CD4-positive, alpha-beta T cell treated with Interleukin-1 beta for 1 hour (primary cell): ENCODE measurements around the gene LMAN2L.

Experiments used
- DNase-seq, 2 donors: peaks; one replicate each; pipeline ENCODE4 v3.0.0-alpha.2; 2020 to 2022

LMAN2L gene

DNA sequence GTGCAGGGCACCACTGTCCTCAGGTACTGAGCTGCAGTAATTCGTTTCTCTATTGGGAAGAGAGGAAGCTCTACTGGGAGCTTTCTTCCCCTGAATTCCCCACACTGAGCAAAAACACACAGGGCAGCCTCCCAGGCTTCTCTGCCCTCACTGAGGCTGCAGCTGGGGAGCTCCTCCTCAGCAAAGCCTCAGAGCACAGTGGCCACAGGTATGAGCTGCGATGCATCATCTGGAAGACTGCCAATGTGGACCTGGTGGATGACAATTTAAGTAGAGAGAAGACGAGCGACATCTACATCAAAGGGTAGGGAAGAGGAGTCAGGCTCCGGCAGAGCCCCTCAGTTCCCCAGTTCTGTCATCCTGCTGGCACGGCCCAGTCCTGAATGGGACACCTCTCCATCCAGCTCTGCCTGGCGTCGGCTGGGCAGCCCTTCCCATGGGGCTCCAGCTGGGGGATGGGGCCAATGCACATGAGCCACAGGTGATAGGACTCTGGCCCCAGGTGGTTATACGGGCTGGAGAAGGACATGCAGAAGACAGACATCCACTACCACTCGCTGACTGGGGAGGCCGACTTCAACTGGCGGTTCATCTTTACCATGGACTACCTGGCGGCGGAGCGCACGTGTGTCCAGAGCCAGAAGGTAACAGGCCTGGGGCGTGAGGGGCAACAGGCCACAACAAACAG lies 37.6 kb downstream of the LMAN2L start:
- DNase-seq, result no peak

DNA sequence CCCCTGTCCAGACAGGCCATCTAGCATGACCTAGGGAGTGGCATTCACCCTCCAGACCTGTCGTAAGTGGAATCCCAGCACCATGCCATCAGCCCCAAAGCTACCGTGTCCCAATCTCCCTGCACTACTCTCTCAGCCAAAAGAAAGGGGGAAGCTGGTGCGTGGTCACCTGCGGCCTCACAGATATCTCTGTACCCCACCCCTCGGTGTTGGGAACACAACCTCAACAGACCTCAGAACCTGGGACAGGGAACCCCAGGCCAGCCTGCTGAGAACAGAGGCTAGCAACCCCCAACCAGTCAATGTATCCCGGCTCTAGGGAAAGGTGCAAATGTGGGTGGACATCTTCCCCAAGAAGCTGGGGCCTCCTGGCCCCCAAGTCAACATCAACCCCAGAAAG lies 38.2 kb downstream of the LMAN2L start:
- DNase-seq, result no peak

DNA sequence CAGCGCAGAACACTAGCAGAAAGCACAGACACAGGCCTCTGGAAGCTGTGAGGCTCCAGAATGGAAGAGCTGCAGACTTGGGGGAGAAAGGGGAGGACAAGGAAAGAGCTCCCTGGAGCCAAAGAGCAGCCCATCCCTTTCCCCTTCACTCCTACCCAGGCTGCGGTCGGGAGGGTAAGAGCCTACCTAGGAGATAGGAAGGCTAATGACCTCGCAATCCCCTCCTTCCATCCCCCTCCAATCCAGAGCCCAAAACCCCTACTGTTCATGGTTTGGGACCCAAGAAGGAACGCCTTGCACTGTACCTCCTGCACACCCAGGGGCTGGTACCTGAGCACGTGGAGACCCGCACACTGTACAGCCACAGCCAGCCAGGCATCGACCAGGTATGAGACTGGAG lies 39.8 kb downstream of the LMAN2L start:
- DNase-seq, result no peak

DNA sequence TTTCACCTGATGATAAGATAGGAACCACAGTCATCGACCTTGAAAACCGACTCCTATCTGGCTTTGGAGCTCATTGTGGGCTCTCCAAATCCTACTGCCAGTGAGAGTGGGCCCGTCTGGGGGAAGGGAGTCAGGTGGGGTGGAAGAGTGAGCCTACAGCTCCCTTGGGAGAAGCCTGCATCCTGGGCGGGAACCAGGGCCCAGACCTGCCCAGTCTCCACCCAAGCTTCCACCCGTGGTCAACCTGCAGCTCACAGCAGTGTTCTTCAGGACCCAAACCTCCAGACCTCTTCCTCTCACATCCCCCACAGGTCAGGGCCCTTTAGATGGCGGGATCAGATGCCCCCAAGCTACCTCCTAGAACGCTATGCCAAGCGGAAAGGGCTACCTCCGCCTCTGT lies 40.2 kb downstream of the LMAN2L start:
- no peak for DNase-seq

DNA sequence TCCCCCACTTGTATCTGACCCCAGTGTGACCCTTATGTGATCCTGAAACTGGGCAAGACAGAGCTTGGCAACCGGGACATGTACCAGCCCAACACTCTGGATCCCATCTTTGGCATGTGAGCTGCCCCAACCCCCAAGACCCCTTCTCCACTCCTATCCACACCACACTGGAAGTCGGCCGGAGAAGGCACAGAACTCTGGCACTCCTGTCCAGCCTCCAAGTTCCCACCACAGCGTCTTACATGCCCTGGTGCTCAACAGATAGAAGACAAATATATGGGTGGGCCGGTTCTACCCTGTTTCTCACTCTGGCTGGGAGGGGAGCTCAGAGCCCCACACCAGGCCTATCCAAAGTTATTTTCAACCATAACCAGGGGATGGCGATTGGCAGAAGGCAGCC lies 40.8 kb downstream of the LMAN2L start:
- DNase-seq, result no peak

DNA sequence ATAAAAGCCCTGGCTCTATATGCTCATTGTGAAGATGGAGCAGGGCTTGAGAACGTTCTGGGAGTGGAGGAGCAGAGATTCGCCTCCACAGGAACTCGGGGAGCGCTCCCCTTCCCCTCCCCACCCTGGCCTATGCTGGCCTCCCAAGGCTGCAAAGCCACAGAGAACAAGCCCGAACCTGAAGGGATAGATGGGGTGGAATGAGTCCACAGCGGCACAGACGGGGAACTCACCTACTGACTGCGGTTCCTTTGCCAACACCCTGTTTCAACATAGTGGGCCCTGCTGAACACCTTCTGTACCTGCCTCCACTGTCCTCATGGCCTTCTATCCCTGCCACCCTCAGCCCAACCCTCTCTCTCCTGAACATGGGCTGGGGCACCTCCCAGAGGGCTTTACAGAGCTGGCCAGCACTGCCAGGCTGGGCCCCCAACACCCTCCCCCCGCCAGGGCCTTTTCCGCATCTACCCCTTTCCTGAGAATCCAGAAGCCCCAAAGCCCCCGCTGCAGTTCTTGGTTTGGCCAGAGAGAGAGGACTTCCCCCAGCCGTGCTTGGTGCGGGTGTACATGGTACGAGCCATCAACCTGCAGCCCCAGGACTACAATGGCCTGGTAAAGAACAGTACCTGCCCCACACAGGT lies 41.5 kb downstream of the LMAN2L start:
- DNase-seq, result no peak

DNA sequence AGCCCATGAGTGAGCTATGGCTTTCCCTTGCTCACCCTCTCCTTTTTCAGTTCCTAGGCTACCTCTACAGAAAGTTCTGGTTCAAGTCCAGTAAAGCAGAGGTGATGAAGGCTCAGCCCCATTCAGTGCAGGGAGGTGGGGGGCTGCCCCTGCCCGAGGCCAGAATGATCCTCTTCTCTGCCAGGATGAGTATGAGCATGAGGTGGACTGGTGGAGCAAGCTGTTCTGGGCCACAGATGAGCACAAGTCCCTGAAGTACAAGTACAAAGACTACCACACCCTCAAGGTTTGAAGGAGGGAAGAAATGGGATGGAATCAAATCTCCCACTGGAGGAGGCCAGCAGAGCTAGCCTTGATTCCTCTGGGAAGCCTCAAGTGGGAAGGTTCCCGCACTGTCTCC lies 42.4 kb downstream of the LMAN2L start:
- DNase-seq, result no peak

DNA sequence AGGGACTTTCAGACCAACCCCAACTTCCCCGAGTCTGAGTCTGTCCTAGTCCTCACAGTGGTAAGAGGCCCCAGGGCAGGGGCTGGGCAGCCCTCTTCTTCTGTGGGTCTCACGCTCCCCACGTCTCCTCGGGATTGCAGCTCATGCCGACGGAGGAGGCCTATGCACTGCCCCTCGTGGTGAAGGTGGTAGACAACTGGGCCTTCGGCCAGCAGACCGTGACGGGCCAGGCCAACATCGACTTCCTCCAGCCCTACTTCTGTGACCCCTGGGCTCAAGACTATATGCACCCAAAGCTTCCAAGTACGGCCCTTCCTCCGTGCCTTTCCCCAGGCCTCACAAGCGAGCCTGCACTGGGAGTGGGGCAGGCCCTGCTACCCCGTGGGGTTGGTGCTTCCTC lies 44.3 kb downstream of the LMAN2L start:
- DNase-seq, result no peak

DNA sequence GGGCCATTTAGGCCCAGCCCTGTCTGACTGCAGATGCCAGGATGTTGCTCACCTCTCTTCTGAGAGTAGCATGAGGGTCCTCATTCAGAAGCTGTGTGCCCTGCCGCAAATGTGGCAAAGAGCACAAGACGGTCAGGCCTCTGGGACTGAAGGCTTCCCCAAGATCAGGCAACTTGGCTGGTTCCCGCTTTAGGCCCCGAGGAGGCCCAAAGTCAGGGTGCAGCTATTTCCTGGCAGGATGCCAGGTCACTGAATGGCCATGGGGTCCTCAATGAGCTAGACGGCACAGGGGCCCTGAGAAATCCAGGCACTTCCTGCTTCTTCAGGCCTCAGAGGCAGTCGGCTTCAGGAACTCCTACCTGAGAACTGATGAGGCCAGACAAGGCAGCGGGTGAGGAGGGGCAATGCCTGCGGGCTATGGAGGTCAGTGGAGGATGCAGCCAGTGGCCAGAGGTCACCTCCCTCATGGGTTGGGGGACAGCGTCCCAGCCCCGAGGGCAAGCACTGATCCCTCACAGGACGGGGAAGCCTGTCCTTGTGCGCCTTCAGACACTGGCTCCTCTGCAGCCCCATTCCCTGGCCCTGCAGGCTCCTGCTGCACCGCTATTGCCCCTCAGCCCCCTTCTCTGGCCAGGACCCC lies 44.9 kb downstream of the LMAN2L start:
- no peak for DNase-seq

DNA sequence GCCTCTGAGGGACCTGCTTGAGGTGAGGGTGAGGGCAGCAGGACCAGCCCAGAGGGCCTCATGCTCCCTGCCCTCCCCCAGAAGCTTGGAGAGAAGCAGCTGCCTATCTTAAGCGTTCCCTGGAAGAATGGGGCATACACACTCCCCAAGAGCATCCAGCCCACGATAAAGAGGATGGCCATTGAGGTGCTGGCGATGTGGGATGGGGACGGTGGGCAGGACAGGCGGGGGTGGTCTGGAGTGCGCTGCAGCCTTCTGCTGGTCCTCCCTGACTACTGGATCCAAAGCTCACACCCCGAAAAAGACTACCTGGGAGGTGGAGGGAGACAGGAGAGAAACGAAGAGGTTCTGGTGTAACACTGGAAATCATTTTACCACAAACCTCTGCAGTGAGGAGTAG lies 45.6 kb downstream of the LMAN2L start:
- no peak for DNase-seq

DNA sequence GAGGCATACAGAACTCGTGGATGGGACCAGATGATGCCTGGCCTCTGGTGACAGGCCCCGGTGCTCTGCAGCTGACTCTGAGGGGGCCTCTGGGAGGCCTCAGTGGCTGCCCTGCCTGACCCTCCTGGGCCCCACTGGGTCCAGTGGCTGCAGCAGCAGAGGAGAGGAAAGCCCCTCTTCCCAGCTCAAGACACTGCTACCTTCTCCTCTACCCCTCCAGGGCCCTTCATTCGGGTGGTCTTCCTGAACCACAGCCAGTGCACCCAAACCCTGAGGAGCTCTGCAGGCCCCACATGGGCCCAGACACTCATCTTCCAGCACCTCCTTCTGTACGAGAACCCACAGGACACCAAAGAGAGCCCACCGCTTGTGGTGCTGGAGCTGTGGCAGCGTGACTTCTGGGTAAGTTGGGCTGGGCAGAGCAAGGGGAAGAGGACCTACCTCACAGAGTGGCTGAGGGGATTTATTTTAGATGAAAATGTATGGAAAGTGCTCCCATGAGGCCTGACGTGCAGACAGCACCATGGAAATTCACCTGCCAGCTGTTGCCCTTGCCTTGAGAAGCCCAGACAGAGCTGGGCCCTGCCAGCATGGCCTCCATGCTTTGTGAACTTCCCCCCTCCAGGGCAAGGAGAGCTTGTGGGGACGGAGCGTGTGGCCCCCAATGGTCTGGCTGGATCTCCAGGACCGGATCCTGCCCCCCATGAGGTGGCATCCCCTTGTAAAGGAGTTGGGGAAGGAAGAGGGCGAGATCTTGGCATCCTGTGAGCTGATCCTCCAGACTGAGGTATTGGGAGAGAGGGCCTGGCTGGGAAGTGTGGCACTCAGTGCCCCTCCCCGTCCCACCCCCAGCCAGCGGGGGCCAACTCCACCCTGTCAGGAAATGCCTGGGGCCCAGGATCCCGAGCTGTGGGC lies 46.3 kb downstream of the LMAN2L start:
- DNase-seq, result no peak

DNA sequence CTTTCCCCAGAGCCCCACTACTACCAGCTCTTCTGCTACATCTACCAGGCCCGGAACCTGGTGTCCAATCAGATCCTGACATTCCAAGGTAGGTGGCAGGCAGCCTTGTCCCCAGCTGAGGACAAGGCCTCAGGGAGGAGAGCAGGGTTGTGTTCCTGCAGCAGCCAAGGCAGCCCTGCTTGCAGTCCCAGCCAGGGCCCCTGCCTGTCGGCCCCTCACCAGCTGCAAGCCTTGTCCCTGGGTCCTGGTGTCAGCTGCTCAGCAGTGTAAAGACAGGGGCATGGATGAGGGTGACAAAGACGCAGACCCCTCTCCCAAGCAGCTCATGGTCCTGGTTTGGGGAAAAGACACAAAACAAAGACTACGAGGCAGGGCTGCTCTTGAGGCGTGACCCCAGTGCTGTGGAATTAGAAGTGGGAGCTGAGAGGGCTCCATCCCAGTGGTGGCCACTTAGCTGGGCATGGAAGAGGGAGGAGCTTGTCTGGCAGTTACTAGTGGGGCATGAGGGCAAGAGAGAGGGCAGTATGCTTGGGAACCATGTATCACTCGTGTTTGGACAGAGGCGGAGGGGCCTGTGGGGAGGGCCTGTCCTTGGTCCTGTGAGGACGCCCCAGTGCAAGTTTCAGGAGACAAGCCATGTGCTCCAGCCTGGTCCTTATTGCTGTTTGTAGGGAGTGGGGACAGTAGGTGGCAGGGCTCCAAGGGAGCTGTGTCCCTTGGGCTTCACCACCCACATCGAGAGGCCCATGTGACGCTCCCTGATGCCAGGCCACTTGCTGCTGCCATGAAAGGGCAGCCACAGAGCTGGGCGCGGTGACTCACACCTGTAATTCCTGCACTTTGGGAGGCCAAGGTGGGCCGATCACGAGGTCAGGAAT lies 47.5 kb downstream of the LMAN2L start:
- no peak for DNase-seq

DNA sequence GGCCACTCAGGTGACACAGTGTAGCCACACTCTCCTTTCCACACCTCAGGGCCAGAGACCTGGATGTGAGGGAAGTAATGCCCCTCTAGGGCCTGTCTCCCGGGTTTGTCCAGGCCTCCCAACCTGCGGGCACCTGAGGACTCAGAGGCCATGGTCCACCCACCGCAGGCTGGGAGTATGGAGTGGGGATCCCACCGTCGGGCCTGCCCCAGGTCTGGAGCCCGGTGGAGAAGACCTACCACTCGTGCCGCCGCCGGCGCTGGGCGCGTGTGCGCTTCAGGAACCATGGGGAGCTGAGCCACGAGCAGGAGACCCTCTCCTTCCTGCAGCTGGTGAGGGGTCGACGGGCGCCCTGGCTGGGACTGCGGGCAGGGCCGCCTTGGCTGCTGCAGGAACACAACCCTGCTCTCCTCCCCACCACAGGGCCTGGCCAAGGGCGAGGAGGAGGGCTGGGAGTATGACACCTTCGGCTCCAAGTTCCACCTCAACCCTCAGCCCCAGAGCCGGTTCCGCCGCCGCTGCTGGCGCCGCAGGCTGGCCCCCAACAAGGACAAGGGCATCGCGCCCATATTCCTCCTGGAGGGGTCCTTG lies 48.7 kb downstream of the LMAN2L start:
- DNase-seq, result no peak

DNA sequence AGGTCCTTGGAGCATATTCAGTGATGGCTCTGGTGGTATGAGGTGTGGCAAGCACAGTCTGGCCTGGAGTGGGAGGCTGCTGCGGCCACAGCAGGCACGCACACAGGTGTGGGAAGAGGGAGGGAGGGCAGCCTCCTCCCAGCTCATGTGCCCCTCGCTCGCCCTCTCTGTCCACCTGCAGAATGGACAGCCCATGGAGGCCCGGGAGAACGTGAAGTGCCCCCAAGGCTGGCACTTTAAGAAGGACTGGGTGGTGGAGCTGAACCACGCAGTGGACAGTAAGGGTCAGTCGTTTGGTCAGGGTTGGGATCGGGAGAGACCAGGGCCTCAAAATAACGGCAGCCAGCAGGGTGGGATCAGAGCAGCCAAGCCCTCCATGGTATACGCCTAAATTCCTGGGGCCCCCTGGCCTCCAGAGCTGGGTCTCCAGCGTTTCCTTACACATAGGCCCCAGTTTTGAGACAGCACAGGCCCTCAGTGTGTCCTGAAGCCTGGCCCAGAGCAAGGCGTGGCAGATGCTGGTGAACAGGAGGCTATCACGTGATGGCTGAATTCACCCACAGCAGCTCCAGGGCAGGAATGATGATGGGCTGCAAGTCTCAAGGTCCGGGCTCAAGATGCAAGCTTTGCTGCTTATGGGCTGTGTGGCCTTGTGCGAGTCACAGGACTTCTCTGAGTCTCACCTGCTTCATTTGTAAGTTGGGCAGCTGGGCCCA lies 49.4 kb downstream of the LMAN2L start:
- no peak for DNase-seq

DNA sequence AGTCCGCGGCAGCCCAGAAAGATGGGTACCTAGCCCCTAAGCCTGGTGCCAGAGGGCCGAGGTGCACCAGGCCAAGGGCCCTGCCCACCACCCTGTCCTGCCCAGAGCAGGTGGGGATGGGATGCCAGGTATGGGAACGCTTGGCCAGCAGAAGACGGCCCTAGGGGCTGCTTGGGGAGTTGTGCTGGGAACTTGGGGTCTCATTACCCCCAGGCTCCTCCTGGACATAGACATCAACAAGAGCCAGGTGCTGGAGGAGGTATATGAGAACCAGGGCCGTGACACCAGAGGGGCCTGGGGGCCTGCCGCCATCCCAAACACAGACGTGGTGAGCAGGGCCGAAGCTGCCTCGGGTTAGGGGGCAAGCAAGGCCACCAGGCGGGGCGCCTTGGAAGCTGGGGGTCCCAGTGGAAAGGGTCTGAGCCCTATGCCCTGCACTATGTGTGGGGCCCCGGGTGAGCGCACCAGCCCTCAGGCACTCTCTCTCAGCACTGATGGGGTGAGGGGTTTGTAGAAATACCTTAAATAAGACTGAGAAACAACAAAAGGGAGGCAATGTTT lies 50.4 kb downstream of the LMAN2L start:
- DNase-seq, result no peak

DNA sequence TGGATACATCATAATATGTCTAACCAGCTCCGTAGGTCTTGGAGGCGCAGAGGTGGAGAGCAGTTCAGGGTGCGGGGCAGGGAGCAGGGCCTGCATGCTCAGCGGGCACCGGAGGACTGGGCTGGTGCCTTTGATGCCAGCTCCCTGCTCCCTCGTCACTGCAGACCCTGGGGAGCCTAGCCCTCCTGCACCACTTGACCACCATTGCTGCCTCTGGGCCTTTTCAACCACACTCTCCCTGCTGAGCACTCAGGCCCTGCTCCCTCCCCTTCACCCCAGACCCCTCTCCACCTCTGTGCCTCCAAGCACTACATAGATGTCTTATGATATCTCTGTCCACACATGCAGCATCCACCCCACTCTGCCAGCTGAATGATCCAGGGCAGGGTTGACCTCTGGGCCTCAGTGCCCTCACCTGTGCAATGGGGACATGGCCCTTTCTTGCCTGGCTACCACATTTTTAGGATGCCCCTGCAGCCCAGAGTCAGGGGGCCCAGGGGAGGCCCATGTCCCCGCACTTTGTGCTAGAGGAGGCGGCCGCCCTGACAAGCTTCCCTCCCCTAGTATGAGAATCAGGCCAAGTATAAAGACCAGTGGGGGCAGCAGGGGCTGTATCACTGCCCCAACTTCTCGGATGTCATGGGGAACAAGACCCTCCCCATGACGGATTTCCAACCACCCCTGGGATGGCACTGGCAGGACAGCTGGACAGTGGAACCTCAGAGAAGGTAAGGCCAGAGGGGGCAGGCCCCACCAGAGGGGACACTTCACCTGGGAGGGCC lies 51.0 kb downstream of the LMAN2L start:
- DNase-seq, result no peak

DNA sequence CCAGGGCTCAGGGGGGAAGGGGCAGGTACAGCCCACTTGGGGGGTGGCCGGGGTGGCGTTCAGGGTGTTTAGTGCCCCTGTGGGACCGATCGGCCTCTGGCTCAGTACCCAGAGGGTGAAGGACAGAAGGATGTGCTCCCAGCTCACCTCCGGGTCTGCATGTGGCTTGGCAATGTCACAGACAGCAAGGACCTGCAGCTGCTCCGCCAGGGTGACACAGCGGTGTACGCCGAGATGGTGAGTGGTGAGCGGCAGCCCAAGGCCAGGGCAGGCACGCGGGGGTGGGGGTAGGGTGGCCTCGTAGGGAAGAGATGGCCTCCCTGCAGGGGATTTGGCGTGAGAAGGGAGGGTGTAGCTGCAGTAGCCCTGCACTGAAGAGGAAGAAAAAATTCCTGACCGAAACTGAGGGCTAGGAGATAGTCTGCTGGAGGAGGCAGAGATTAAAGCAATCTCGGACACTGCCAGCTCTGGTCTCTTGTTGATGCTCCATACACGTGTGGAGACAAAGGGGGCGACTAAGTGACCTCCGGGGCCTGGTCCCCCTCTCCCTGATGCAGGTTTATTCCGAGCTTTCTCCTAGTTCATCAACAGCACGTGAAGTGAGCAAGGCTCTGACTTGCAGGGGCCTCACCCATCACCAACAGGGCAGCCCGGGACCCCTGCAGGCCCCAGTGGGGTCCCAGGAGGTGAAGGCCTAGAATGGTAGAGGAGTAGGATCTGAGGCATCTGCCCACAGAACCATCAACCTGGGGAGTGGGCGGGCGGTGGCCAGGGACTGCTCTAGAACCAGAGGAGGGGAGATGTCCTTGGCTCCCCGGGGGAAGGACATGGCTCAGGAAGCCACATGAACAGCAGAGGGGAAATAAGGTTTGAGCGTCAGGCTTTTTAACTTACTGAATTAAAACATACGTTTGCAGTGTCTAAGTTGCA lies 51.9 kb downstream of the LMAN2L start:
- no peak for DNase-seq

DNA sequence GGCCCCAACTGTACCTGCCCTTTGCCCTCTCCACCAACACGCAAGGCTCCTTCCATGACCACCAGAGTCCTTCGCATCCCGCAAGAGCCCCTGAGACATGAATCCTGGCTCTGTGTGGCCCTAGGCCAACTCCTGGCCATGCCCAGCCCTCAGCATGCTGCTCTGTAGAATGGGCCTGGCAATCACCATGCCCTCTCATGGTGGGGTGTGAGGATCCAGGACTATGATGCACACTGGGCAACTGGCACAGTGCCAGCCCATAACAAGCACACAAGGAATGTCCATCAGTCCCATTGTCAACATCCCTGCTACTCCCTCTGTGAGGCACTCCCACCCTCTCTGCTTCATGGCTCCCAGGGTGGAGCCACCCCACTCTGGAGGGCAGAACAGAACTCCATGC lies 52.6 kb downstream of the LMAN2L start:
- DNase-seq, result no peak
